Keratinocyte (primary cell): ENCODE measurements around the gene WDR11.

Source experiments
- EZH2 ChIP-seq: IDR thresholded peaks from one replicate; pipeline ENCODE4 v1.6.1; 2012; ENCODE audit warnings: inconsistent platforms, mild to moderate bottlenecking, low read length, moderate library complexity
- TF ChIP-seq, protein P1 (sequence below), 3 experiments: IDR thresholded peaks in 1 of 3; conservative IDR thresholded peaks in 1 of 3; optimal IDR thresholded peaks in 1 of 3; 2 replicates in 2 of 3; 3 replicates in 1 of 3; pipeline versions ENCODE3 to v1.5.1; 2011; ENCODE audit warnings: low read length in 3 of 3, mild to moderate bottlenecking in 3 of 3, moderate library complexity in 2 of 3, control low read depth in 1 of 3, inconsistent platforms in 1 of 3; ENCODE audit not compliant: insufficient read depth in 2 of 3; ENCODE audit errors: extremely low read depth in 1 of 3

DNA sequence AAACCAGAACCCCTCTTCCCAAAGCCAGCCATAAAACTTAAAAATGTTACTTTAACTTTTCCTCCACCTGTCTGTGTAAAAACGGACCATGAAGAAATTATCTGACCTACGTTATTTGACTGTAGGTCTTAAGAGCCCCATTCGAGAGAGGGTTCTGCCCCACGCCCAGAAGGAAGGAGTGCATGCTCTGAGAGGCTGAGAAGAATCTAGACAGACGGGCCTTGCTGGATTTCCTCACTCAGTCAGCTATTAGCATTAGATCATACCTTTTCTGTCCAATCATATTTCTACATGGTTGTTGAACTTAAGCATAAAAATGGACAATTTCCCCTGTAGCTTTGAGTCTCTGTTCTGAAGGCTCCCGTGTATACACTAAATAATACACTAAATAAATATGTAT, 38.1 kb upstream of the WDR11 start:
- TF ChIP-seq, protein P1, sequence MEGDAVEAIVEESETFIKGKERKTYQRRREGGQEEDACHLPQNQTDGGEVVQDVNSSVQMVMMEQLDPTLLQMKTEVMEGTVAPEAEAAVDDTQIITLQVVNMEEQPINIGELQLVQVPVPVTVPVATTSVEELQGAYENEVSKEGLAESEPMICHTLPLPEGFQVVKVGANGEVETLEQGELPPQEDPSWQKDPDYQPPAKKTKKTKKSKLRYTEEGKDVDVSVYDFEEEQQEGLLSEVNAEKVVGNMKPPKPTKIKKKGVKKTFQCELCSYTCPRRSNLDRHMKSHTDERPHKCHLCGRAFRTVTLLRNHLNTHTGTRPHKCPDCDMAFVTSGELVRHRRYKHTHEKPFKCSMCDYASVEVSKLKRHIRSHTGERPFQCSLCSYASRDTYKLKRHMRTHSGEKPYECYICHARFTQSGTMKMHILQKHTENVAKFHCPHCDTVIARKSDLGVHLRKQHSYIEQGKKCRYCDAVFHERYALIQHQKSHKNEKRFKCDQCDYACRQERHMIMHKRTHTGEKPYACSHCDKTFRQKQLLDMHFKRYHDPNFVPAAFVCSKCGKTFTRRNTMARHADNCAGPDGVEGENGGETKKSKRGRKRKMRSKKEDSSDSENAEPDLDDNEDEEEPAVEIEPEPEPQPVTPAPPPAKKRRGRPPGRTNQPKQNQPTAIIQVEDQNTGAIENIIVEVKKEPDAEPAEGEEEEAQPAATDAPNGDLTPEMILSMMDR (optimal IDR thresholded peaks at IDR 0.05 in 1 of 3, IDR thresholded peaks at IDR 0.05 in 1 of 3, conservative IDR thresholded peaks at IDR 0.05 in 1 of 3; ENCODE audit: extremely low read depth in 1 of 3, insufficient read depth in 2 of 3, low read length in 3 of 3) = no peak
- no peak for TF ChIP-seq EZH2
